GM18867 (cell line): ENCODE measurements around the gene LRRC23.

Experiments used
- ATAC-seq: cut with Tn5 transposase; IDR thresholded peaks from one replicate; pipeline ENCODE4 v1.9.1; 2021; ENCODE audit warnings: mild to moderate bottlenecking, moderate library complexity; ENCODE audit not compliant: unreplicated experiment

Gene LRRC23

DNA sequence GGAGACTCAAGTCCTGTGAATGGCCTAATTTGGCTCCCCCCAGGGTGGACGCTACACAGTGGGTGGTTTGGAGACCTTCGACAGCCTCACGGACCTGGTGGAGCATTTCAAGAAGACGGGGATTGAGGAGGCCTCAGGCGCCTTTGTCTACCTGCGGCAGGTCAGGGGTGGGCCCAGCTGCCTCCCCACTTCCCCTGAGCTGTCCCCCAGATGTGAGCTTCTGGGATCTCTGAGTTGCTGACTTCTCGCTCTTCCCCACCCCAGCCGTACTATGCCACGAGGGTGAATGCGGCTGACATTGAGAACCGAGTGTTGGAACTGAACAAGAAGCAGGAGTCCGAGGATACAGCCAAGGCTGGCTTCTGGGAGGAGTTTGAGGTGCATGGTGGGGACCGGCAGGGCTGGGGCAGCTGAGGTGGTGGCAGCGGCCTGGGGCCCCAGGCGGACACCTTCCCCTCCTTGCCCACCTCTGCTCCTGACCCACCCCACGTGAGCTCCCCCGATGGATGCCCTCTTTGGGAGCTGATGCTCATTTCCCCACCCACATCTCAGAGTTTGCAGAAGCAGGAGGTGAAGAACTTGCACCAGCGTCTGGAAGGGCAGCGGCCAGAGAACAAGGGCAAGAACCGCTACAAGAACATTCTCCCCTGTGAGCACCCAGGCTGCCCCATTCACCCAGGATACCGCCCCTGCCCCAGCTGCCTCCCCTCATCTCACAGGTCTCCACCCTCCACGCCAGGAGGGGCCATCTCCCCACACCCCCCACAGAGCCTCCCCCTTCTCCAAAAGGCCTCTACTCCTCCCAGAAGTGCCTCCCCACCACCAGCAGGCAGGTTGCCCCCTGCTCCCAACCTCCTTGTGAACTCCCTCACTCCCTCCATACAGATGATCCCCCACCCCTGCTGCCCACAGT, 50.7 kb downstream of the LRRC23 start:
- no peak for ATAC-seq

DNA sequence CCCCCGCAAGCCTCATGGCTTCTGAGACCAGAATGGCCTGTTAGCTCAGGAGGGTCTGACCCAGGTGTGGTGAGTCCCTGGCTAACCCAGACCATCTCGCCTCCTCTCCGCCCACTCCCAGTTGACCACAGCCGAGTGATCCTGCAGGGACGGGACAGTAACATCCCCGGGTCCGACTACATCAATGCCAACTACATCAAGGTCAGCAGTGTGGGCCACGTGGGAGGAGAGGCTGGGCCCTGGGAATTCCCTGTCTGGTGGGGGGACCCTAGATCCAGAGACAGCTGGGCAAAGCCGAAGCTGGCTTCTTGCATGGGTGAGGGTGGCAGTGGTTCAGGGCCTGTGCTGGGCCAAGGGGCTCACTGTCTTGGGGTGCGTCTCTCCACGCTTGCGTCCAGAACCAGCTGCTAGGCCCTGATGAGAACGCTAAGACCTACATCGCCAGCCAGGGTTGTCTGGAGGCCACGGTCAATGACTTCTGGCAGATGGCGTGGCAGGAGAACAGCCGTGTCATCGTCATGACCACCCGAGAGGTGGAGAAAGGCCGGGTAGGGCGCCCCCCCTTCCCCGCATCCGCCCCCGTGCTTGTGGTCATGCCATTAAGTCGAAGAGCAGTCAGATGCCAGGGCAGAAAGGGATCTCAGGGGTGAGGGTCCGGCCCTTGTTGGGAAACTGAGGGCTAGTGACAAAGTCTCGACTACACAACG, 51.6 kb downstream of the LRRC23 start:
- ATAC-seq = no peak

- no peak for ATAC-seq
These were observed 52.6 kb downstream of the LRRC23 start for GRCh38 chr12:6957151-6957701.

GRCh38 chr12:6957741-6958608, 53.4 kb downstream of the LRRC23 start:
- ATAC-seq = no peak

DNA sequence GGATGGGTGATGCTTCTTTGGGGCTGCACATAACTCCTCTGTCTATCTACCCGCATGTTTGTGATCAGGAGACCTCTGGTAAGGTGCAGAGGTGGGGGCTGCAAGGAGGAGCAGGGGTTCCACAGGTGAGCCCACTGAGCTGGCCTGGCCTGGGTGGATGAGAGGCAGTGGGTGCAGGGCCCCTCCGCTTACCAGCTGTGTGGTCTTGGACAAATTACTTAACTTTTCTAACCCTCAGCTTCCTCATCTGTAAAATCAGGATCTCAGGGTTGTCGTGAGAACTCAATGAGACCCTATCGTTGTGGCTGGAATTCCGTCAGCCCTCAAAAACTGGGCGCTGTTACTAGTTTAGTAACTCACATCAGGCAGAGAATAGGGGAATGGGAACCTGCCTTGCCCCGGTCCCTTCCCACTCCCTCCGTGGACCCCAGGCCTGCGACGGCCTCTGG, 54.0 kb downstream of the LRRC23 start:
- no peak for ATAC-seq

GRCh38 chr12:6959058-6959804, 54.6 kb downstream of the LRRC23 start:
- peak; percentile 38 for ATAC-seq

DNA sequence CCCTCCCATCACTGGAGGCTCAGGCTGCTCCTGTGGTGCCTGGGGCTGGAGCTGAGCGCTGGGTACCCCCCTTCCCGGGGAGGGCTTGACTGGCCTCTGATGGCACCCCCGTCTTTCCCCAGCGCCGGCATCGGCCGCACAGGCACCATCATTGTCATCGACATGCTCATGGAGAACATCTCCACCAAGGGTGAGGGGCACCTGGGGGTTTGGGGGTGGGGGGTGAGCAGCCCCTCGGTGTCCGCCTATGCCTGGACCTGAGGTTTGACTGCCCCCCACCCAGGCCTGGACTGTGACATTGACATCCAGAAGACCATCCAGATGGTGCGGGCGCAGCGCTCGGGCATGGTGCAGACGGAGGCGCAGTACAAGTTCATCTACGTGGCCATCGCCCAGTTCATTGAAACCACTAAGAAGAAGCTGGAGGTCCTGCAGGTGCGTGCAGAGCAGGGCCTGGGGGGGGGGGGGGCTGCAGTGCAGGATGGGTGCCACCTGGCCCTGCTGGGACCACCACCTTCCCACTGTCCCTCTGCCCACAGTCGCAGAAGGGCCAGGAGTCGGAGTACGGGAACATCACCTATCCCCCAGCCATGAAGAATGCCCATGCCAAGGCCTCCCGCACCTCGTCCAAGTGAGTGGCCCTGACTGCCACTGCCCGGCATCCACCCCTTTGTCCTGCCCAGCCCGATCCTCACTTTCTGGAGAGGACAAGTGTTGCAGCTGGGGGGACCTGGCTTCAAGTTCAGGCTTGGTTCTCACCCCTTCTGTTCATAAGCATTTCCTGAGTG, 55.4 kb downstream of the LRRC23 start:
- no peak for ATAC-seq

GRCh38 chr12:6960593-6961277, 56.1 kb downstream of the LRRC23 start:
- ATAC-seq = no peak

DNA sequence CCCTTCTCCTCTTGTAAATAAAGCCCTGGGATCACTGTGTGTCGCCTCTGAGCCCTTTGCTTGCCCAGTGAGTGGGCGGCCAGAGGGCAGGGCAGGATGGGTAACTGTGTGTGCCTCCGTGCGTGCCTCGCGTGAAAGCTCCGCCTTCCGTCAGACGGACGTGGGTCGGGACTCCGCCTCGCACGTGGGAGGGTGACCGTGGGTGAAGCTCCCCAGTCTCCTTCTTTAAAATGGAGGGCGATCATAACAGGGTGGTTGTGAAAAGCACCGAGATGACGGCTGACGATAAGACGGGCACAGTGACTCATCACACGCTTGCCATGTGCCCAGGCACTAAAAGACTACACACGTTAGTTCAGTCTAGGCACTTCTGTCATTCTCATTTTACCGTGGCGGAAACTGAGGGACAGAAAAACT, 56.7 kb downstream of the LRRC23 start:
- peak; percentile 20 for ATAC-seq

GRCh38 chr12:6961695-6962284, 57.2 kb downstream of the LRRC23 start:
- ATAC-seq = peak; percentile 11

GRCh38 chr12:6962285-6963015, 57.8 kb downstream of the LRRC23 start:
- no peak for ATAC-seq

- ATAC-seq = no peak
These were observed 58.6 kb downstream of the LRRC23 start for GRCh38 chr12:6963016-6963731.
